Small intestine (tissue), 7 donors: ENCODE results near the gene ZNF385A. TPM values are rescaled to one million over a fixed set of nuclear protein-coding genes. Genes with fewer than 3 reads are reported as not detected.
A peak's percentile ranks its signal among the peaks of the same experiment; 100 is the strongest.
"Not testable (repeated sequence)": the region's sequence is repeated elsewhere in the genome, so short reads cannot be mapped to it uniquely, and the experiment has no call there.

Source experiments
- DNase-seq, 2 donors: peaks; one replicate each; pipeline versions ENCODE4 v3.0.0 to v3.0.0-alpha.2; 2013
- FAIRE-seq: peaks from 2 replicates; lab custom pipeline; 2012; peaks lifted over from hg19 to GRCh38; lab: Jason Lieb, UNC
- H3K27ac ChIP-seq, 3 donors: one replicate each; pipeline ENCODE4 v1.5.1; 2013; ENCODE audit warnings: low read length in 2 of 3, mild to moderate bottlenecking in 2 of 3, control low read depth in 1 of 3, inconsistent platforms in 1 of 3, low read depth in 1 of 3, moderate library complexity in 1 of 3
- H3K27me3 ChIP-seq, 3 donors: one replicate each; pipeline ENCODE4 v1.6.1; 2013; ENCODE audit warnings: low read length in 3 of 3, inconsistent platforms in 1 of 3; ENCODE audit not compliant: control insufficient read depth in 3 of 3, insufficient read depth in 3 of 3
- H3K36me3 ChIP-seq, 3 donors: one replicate each; pipeline ENCODE4 v1.6.1; 2013; ENCODE audit warnings: low read length in 3 of 3, inconsistent platforms in 1 of 3, low read depth in 1 of 3, mild to moderate bottlenecking in 1 of 3, moderate library complexity in 1 of 3; ENCODE audit not compliant: control insufficient read depth in 3 of 3, insufficient read depth in 2 of 3
- H3K4me1 ChIP-seq, 3 donors: one replicate each; pipeline ENCODE4 v1.6.1; 2013; ENCODE audit warnings: low read length in 2 of 3, inconsistent platforms in 1 of 3, low read depth in 1 of 3, mild to moderate bottlenecking in 1 of 3, moderate library complexity in 1 of 3; ENCODE audit not compliant: control insufficient read depth in 3 of 3, insufficient read depth in 2 of 3
- H3K4me3 ChIP-seq, 3 donors: one replicate each; pipeline ENCODE4 v1.5.1; 2013; ENCODE audit warnings: low read length in 3 of 3, control low read depth in 1 of 3, inconsistent platforms in 1 of 3, low read depth in 1 of 3, mild to moderate bottlenecking in 1 of 3, moderate library complexity in 1 of 3
- H3K9me3 ChIP-seq, 2 donors: one replicate each; pipeline ENCODE4 v1.6.1; 2013; ENCODE audit warnings: low read depth in 1 of 2, low read length in 1 of 2; ENCODE audit not compliant: control insufficient read depth in 2 of 2, insufficient read depth in 1 of 2
- WGBS, 3 donors: extraction: QIAGEN DNeasy Blood & Tissue Kit; methylation state at CpG; one replicate each; pipeline ENCODE4 v1.1.7; 2013; 5-methylcytosine and 5-hydroxymethylcytosine counted together
- polyA plus RNA-seq, 4 donors: library from polyadenylated mRNA; stranded (reverse) in 3 of 4; unstranded in 1 of 4; fragments of 200-250 nt in 3 of 4; fragments of 120-200 nt in 1 of 4; gene quantifications; one replicate each; pipeline versions ENCODE4 v1.2.1 to v1.2.3, GENCODE V29; 2013
- donor health status: healthy with polysubstance abuse.
- donor health status: control.
- donor health status: control.
- donor health status: Bipolar disorder and iron deficiency.
- donor health status: healthy.

The ZNF385A gene
- polyA plus RNA-seq, 4 donors: 0.45 to 9.7 (median 5.9) TPM

DNA sequence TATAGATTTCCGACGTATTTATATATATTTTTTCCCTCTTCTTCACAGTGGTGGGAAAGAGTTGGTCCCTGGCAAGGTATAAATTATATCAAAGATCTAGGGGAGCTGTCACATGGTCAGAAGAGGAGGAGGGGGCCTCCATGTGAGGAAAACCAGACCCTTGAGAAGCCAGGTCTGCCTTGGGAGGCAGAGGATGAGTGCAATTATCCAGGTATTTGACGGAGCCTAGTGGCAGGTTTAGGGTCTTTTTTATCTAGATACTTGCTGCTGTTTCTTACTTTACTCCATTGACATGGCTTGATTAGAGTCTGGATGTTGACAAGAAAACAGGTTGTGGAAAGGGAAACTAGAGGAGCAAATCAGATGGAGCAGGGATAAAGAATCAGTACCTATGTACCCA lies 54.1 kb downstream of the ZNF385A start:
- no peak overlapping the region for H3K4me3 ChIP-seq
- peaks cover 8 to 26% (median 9%) of the 10 kb centered on the region in 3 donors for H3K4me1 ChIP-seq
- H3K27me3 ChIP-seq: no peaks in the 10 kb centered on the region
- H3K36me3 ChIP-seq: peaks cover 0 to 29% (median 3%) of the 10 kb centered on the region in 3 donors
- no peak for FAIRE-seq
- H3K9me3 ChIP-seq: no peaks in the 10 kb centered on the region
- no peak for DNase-seq
- 64 to 65% (median 64%) methylated on average over 3 of the region's 3 CpGs for WGBS, 3 donors
- H3K27ac ChIP-seq: peak overlapping the region in 1 of 3 donors; percentile 41

- no peak overlapping the region for H3K4me3 ChIP-seq
- peak overlapping the region; percentile 12 to 34 (median 16) for H3K27ac ChIP-seq
- H3K9me3 ChIP-seq: no peaks in the 10 kb centered on the region
- peaks cover 8 to 26% (median 9%) of the 10 kb centered on the region in 3 donors for H3K4me1 ChIP-seq
- 36 to 58% (median 51%) methylated on average over 5 of the region's 5 CpGs for WGBS, 3 donors
- DNase-seq: peak in 1 of 2 donors; percentile 40
- peaks cover 0 to 27% (median 3%) of the 10 kb centered on the region in 3 donors for H3K36me3 ChIP-seq
- FAIRE-seq: no peak
- no peaks in the 10 kb centered on the region for H3K27me3 ChIP-seq
Measured at GRCh38 chr12:54329759-54330158, 54.8 kb downstream of the ZNF385A start.

DNA sequence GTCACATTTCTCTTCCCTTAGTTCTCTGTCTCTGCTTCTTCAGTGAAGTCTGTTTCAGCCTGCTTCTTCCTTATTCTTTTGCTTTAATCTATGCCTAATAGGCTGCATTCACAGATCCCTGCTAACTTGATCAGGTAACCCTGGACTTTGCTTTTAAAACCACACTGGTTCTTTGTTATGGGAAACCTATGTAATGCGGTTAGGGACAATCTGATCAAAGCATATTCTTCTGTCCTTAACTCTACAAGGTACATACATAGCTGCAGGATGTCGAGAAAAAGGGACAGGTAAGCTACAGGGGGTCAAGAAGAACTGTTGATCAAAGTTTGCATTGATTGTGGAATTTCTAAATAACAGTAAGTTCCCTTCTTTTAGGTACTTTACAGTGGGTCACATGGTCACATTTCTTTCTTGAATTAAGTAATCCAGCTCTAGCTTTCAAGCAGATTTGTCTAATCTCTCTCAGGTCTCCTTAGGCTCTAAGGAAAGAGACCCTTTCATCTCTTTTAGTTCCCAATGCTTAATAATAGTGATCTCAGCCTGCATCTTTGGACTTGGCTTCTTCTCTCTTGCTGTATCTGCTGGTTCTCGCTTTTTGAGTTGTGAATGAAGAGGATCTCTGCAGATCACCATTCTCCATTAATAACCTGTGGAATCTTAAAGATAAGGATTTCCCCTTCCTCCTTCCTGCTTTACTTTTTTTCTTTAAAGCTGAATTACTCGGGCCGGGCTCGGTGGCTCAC lies 55.8 kb downstream of the ZNF385A start:
- DNase-seq: peak; percentile 51 to 74
- Histone ChIP-seq H3K36me3 (peaks cover 0 to 17% (median 3%) of the 10 kb centered on the region in 3 donors), H3K4me1 (peaks cover 8 to 29% (median 9%) of the 10 kb centered on the region in 3 donors), H3K27me3 (no peaks in the 10 kb centered on the region), H3K9me3 (no peaks in the 10 kb centered on the region), H3K4me3 (no peak overlapping the region), H3K27ac (peak overlapping the region in 2 of 3 donors; percentile 59 to 71)
- 30 to 63% (median 40%) methylated on average over 6 of the region's 6 CpGs for WGBS, 3 donors
- FAIRE-seq: no peak

DNA sequence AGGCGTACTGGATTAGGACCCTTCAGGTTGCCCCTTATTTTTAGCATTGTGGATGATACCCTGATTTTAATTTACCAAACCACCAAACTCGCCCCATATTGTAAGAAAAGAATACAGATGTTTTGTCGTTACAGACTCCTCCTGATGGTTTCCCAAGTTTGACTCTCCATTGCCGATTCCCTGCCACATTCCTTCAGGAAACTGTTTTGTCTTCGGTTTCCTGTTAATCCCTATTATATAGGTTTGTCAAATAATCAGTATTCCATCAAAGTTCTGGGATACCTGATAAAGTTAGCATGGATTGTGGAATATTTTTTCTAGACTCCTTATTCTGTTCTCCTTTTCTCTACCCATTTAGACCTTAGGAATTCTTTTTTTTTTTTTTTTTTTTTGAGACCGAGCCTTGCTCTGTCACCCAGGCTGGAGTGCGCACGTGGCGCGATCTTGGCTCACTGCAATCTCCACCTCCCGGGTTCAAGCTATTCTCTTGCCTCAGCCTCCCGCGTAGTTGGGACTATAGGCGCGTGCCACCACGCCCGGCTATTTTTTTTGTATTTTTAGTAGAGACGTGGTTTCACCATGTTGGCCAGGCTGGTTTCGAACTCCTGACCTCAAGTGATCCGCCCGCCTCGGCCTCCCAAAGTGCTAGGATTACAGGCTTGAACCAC lies 59.0 kb downstream of the ZNF385A start:
- H3K27me3 ChIP-seq, FAIRE-seq, H3K36me3 ChIP-seq, DNase-seq, H3K9me3 ChIP-seq: not testable (repeated sequence)
- Histone ChIP-seq H3K4me3 (peak overlapping the region; percentile 55 to 89 (median 76)), H3K27ac (peak overlapping the region; percentile 87 to 94 (median 94)), H3K4me1 (peaks cover 3 to 27% (median 6%) of the 10 kb centered on the region in 3 donors)
- WGBS, 3 donors: 38 to 43% (median 39%) methylated on average over 22 of the region's 22 CpGs

DNA sequence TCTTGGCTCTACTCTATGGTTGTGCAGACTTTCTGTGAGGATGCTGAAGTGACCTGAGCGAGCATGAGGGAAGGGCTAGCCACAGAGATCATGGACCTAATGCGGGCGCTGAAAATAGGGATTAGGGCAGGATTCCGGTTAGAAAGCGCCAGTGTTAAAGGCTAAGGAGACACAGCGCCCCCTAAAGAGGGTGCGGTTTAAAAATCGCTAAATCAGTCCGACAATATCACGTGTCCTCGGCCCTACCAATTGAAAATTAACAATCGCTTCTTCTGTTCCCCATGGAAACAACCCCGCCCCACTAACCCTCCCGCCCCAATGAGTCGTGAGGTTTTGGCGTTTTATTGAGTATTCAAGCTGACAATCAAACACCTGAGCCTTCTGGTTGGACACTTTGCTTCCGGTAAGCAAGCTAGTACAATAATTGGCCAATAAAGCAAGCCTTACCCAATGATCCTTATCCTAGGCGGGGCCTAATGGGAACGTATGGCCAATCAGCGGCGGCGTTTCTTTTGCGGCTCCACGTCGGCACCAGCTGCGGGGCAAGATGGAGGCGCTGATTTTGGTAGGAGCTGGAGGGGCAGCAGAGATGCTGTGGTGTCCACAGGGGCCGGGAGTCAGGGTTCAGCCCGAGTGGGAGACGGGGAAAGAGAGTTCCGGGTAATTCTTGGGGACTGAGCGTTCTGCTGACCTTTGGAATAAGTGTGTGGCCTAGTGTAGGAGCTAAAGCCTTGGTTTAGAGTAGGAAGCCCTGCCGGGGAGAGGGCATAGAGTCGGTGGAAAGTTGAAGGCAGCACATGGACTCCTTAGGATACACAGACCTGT lies 59.7 kb downstream of the ZNF385A start, which contains the start of gene COPZ1:
COPZ1 (plus strand) TSS at position 515 of the 825 bp plus-strand sequence; CDS start at position 548, 33 bp downstream.
- DNase-seq (peak; percentile 98 to 100), FAIRE-seq (no peak)
- Histone ChIP-seq H3K9me3 (no peaks in the 10 kb centered on the region), H3K4me3 (peak within 1 kb of the TSS; percentile 55 to 89 (median 76)), H3K36me3 (peaks cover 0 to 6% (median 0%) of the 10 kb centered on the region in 3 donors), H3K27ac (peak within 1 kb of the TSS; percentile 87 to 94 (median 94)), H3K4me1 (peaks cover 0 to 19% (median 2%) of the 10 kb centered on the region in 3 donors), H3K27me3 (no peaks in the 10 kb centered on the region)
- 1 to 2% (median 2%) methylated on average over 34 of the region's 34 CpGs for WGBS, 3 donors

DNA sequence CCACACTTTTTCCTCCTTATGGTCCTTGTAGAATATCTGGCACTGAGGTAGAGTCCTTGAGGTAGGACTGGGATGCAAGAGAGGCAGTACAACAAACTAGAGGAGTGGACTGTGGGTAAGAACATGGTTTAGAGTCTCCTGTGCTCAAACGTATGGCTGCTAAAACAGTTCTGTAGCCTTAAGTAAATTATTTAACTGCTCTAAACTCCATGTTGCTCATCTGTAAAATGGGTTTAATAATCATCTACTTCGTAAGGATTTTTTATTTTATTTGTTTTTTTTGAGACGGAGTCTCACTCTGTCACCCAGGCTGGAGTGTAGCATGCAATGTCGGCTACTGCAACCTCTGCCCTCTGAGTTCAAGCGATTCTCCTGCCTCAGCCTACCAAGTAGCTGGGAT lies 63.2 kb downstream of the ZNF385A start:
- WGBS, 3 donors: 84 to 93% (median 92%) methylated on average over 5 of the region's 5 CpGs
- Histone ChIP-seq H3K4me1 (peaks cover 0 to 6% (median 0%) of the 10 kb centered on the region in 3 donors), H3K27ac (no peak overlapping the region), H3K9me3 (no peaks in the 10 kb centered on the region), H3K36me3 (no peaks in the 10 kb centered on the region), H3K27me3 (no peaks in the 10 kb centered on the region), H3K4me3 (no peak overlapping the region)
- no peak for DNase-seq
- FAIRE-seq: no peak
